ENCODE data around the gene NUP214.

DNA sequence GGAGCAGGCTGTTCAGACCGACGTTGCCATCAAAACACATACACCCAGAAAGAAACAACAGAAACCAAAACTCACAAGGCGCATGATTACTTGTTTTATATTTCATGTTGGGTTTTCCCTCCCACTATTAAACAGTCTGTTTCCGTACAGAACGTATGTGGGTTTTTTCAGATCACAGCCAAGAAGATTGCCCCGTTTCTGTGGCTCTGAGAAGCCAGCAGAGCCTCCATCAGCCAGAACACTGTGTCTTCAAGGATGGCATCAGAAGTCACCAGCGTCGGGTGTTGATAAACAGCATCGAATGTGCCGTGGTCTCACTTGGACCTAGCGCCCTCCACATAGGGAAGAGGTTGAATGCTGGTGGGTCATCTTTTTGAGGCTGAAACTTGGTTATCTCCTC lies 108.2 kb downstream of the NUP214 start:
- TF ChIP-seq POLR2A (IDR thresholded peaks at IDR 0.05) (no peak), CTCF (IDR thresholded peaks at IDR 0.05) (no peak)
